ENCODE measurements around the gene SETBP1.

DNA sequence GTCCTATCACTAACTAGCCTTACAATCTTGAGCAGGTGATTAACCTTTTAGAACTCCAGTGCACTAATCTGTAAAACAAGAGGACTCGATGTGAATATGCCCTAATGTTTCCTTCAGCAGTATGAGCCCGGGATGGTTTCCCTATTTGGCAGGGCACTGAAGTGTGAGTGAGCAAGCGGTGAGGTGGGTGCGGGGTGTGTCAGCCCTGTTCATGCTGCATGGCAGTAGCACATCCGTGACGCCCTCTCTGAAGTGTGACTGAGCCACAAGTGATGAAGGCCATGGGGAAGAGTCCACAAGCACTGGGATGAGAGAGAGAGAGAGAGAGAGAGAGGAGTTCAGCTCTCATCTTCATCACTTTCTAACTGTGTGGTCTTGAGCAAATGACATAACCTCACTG lies 168.7 kb downstream of the SETBP1 start:
- TF ChIP-seq, protein P1, sequence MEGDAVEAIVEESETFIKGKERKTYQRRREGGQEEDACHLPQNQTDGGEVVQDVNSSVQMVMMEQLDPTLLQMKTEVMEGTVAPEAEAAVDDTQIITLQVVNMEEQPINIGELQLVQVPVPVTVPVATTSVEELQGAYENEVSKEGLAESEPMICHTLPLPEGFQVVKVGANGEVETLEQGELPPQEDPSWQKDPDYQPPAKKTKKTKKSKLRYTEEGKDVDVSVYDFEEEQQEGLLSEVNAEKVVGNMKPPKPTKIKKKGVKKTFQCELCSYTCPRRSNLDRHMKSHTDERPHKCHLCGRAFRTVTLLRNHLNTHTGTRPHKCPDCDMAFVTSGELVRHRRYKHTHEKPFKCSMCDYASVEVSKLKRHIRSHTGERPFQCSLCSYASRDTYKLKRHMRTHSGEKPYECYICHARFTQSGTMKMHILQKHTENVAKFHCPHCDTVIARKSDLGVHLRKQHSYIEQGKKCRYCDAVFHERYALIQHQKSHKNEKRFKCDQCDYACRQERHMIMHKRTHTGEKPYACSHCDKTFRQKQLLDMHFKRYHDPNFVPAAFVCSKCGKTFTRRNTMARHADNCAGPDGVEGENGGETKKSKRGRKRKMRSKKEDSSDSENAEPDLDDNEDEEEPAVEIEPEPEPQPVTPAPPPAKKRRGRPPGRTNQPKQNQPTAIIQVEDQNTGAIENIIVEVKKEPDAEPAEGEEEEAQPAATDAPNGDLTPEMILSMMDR (tag by site-specific recombination; IDR thresholded peaks at IDR 0.05) = no peak
- no peak for TF ChIP-seq ZBTB21 (tag by site-specific recombination; IDR thresholded peaks at IDR 0.05)
- TF ChIP-seq, protein P2, sequence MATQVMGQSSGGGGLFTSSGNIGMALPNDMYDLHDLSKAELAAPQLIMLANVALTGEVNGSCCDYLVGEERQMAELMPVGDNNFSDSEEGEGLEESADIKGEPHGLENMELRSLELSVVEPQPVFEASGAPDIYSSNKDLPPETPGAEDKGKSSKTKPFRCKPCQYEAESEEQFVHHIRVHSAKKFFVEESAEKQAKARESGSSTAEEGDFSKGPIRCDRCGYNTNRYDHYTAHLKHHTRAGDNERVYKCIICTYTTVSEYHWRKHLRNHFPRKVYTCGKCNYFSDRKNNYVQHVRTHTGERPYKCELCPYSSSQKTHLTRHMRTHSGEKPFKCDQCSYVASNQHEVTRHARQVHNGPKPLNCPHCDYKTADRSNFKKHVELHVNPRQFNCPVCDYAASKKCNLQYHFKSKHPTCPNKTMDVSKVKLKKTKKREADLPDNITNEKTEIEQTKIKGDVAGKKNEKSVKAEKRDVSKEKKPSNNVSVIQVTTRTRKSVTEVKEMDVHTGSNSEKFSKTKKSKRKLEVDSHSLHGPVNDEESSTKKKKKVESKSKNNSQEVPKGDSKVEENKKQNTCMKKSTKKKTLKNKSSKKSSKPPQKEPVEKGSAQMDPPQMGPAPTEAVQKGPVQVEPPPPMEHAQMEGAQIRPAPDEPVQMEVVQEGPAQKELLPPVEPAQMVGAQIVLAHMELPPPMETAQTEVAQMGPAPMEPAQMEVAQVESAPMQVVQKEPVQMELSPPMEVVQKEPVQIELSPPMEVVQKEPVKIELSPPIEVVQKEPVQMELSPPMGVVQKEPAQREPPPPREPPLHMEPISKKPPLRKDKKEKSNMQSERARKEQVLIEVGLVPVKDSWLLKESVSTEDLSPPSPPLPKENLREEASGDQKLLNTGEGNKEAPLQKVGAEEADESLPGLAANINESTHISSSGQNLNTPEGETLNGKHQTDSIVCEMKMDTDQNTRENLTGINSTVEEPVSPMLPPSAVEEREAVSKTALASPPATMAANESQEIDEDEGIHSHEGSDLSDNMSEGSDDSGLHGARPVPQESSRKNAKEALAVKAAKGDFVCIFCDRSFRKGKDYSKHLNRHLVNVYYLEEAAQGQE (tag by site-specific recombination; IDR thresholded peaks at IDR 0.05) = no peak
